Measurements from ENCODE around the gene KIAA1671.

DNA sequence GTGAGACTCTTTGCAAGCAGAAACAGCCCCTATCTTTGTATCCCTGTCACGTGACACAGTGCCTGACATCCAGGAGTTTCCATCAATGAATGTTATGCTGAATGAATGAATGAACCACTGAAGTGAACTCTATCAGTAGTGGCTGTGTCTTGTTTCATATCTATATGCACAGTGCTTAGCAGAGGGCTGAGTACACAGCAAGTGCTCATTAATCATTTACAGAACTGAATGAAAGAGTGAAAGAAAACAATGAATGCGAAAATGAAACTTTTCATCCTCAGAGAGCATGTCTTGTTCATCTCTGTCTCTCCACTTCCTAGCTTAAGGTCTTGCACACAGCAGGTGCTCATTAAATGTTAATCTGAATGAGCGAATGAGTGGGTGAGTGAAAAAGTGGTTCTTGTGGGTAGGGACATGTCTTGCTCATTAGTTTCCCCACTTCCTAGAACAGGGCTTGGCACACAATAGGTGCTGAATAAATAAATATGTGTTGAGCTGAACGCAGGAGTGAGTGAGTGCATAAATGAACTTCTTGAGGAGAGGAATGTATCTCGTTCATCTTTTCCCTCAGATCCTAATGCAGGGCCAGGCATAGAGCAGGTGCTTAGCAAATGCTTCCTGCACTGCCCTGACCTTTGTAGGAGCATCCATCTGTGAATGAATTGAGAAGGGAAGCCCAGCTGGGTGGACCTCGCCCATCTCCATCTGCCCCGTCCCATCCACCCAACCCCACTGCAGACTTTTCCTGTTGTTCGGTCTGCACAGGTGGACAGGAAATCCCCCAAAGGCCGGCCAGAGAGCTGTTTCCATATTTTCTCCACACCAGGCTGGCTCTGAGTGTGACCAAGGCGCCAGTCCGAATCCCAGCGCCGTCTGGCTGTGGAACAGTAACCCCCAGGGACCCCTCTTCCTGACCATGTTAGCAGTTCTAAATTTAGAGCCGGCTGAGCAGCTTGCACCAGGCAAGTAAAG is 133.7 kb downstream of the KIAA1671 start:
- no peak for TF ChIP-seq ZNF879 (CRISPR knock-in tag; IDR thresholded peaks at IDR 0.05)
- TF ChIP-seq, protein P1, sequence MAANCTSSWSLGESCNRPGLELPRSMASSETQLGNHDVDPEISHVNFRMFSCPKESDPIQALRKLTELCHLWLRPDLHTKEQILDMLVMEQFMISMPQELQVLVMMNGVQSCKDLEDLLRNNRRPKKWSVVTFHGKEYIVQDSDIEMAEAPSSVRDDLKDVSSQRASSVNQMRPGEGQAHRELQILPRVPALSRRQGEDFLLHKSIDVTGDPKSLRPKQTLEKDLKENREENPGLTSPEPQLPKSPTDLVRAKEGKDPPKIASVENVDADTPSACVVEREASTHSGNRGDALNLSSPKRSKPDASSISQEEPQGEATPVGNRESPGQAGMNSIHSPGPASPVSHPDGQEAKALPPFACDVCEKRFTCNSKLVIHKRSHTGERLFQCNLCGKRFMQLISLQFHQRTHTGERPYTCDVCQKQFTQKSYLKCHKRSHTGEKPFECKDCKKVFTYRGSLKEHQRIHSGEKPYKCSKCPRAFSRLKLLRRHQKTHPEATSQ (CRISPR knock-in tag; IDR thresholded peaks at IDR 0.05; ENCODE audit: borderline replicate concordance): no peak
- TF ChIP-seq ZNF10 (CRISPR knock-in tag; IDR thresholded peaks at IDR 0.05; ENCODE audit: borderline replicate concordance, low read depth): no peak
- no peak for TF ChIP-seq FOXC1 (CRISPR knock-in tag; IDR thresholded peaks at IDR 0.05; ENCODE audit: borderline replicate concordance)
- TF ChIP-seq, protein P2, sequence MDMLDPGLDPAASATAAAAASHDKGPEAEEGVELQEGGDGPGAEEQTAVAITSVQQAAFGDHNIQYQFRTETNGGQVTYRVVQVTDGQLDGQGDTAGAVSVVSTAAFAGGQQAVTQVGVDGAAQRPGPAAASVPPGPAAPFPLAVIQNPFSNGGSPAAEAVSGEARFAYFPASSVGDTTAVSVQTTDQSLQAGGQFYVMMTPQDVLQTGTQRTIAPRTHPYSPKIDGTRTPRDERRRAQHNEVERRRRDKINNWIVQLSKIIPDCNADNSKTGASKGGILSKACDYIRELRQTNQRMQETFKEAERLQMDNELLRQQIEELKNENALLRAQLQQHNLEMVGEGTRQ (IDR thresholded peaks at IDR 0.05; ENCODE audit: low read depth, low read length): peak; percentile 93
- TF ChIP-seq, protein P2 (CRISPR knock-in tag; IDR thresholded peaks at IDR 0.05; ENCODE audit: borderline replicate concordance): peak; percentile 62; the same call in 1 of the 2 replicates
- TF ChIP-seq, protein P3, sequence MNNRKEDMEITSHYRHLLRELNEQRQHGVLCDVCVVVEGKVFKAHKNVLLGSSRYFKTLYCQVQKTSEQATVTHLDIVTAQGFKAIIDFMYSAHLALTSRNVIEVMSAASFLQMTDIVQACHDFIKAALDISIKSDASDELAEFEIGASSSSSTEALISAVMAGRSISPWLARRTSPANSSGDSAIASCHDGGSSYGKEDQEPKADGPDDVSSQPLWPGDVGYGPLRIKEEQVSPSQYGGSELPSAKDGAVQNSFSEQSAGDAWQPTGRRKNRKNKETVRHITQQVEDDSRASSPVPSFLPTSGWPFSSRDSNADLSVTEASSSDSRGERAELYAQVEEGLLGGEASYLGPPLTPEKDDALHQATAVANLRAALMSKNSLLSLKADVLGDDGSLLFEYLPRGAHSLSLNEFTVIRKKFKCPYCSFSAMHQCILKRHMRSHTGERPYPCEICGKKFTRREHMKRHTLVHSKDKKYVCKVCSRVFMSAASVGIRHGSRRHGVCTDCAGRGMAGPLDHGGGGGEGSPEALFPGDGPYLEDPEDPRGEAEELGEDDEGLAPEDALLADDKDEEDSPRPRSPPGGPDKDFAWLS (CRISPR knock-in tag; IDR thresholded peaks at IDR 0.05; ENCODE audit: borderline replicate concordance): no peak
- no peak for TF ChIP-seq ZNF562 (CRISPR knock-in tag; IDR thresholded peaks at IDR 0.05; ENCODE audit: borderline replicate concordance)
- no peak for TF ChIP-seq CREM (IDR thresholded peaks at IDR 0.05)
- TF ChIP-seq CREM (CRISPR knock-in tag; IDR thresholded peaks at IDR 0.05): no peak
- TF ChIP-seq CHD2 (IDR thresholded peaks at IDR 0.05; ENCODE audit: low read depth, low read length): no peak
- TF ChIP-seq NCOA2 (CRISPR knock-in tag; IDR thresholded peaks at IDR 0.05): no peak; the same call in 1 of the 2 replicates
